Liver (tissue), 9 donors: ENCODE measurements around the gene RPS6KA4. TPM values are rescaled to one million over a fixed set of nuclear protein-coding genes. Genes with fewer than 3 reads are reported as not detected.

ENCODE experiments used
- DNase-seq: peaks from one replicate; pipeline ENCODE4 v3.0.0-alpha.2; 2017; ENCODE audit warnings: low spot score
- H3K27ac ChIP-seq, 2 donors: one replicate each; pipeline ENCODE4 v1.7.0; 2013; ENCODE audit warnings: inconsistent platforms in 2 of 2, low read length in 2 of 2, control low read depth in 1 of 2, low read depth in 1 of 2, mild to moderate bottlenecking in 1 of 2
- H3K27me3 ChIP-seq, 4 donors: one replicate each; pipeline versions ENCODE4 v1.6.1 to v1.7.0; 2013; ENCODE audit warnings: low read length in 3 of 4, inconsistent platforms in 1 of 4, mild to moderate bottlenecking in 1 of 4, moderate library complexity in 1 of 4; ENCODE audit not compliant: control insufficient read depth in 4 of 4, insufficient read depth in 4 of 4
- H3K36me3 ChIP-seq, 4 donors: one replicate each; pipeline versions ENCODE4 v1.6.1 to v1.7.0; 2013; ENCODE audit warnings: low read length in 3 of 4, mild to moderate bottlenecking in 3 of 4, low read depth in 1 of 4, moderate library complexity in 1 of 4; ENCODE audit not compliant: control insufficient read depth in 4 of 4, insufficient read depth in 3 of 4
- H3K4me1 ChIP-seq, 4 donors: one replicate each; pipeline versions ENCODE4 v1.6.1 to v1.7.0; 2013; ENCODE audit warnings: low read length in 3 of 4, mild to moderate bottlenecking in 3 of 4, moderate library complexity in 1 of 4; ENCODE audit not compliant: control insufficient read depth in 4 of 4, insufficient read depth in 4 of 4
- H3K4me3 ChIP-seq, 3 donors: one replicate each; pipeline versions ENCODE4 v1.6.1 to v1.7.0; 2013; ENCODE audit warnings: low read length in 3 of 3, control low read depth in 1 of 3, low read depth in 1 of 3, mild to moderate bottlenecking in 1 of 3
- H3K9ac ChIP-seq, 2 donors: one replicate each; pipeline ENCODE4 v1.7.0; 2013; ENCODE audit warnings: low read length in 2 of 2, mild to moderate bottlenecking in 2 of 2, moderate library complexity in 2 of 2, control low read depth in 1 of 2, low read depth in 1 of 2
- H3K9me3 ChIP-seq, 4 donors: one replicate each; pipeline versions ENCODE4 v1.6.1 to v1.7.0; 2013; ENCODE audit warnings: low read length in 3 of 4; ENCODE audit not compliant: control insufficient read depth in 4 of 4
- ATF3 ChIP-seq: IDR thresholded peaks from 2 replicates; pipeline ENCODE4 v1.6.1; 2016; ENCODE audit warnings: antibody characterized with exemption
- EGR1 ChIP-seq, 2 donors: IDR thresholded peaks; 2 replicates each; pipeline ENCODE4 v1.6.1; 2016 to 2018; ENCODE audit warnings: antibody characterized with exemption in 2 of 2, low read depth in 2 of 2
- FOXA1 ChIP-seq: IDR thresholded peaks from 2 replicates; pipeline ENCODE4 v1.6.1; 2016; ENCODE audit warnings: antibody characterized with exemption
- FOXA2 ChIP-seq: IDR thresholded peaks from 2 replicates; pipeline ENCODE4 v1.6.1; 2016; ENCODE audit warnings: antibody characterized with exemption
- HNF4A ChIP-seq, 2 donors: conservative IDR thresholded peaks; 2 replicates each; pipeline ENCODE4 v1.6.1; 2016; ENCODE audit warnings: antibody characterized with exemption in 2 of 2, mild to moderate bottlenecking in 2 of 2
- HNF4G ChIP-seq: IDR thresholded peaks from 2 replicates; pipeline ENCODE4 v1.6.1; 2016; ENCODE audit warnings: antibody characterized with exemption
- JUND ChIP-seq, 2 donors: IDR thresholded peaks; 2 replicates each; pipeline ENCODE4 v1.6.1; 2016; ENCODE audit warnings: antibody characterized with exemption in 2 of 2
- MAX ChIP-seq: IDR thresholded peaks from 2 replicates; pipeline ENCODE4 v1.6.1; 2016; ENCODE audit warnings: antibody characterized with exemption
- NR2F2 ChIP-seq: IDR thresholded peaks from 2 replicates; pipeline ENCODE4 v1.6.1; 2016; ENCODE audit warnings: antibody characterized with exemption
- RAD21 ChIP-seq, 2 donors: IDR thresholded peaks; 2 replicates each; pipeline ENCODE4 v1.6.1; 2016; ENCODE audit warnings: antibody characterized with exemption in 2 of 2, mild to moderate bottlenecking in 2 of 2
- SP1 ChIP-seq: IDR thresholded peaks from 2 replicates; pipeline ENCODE4 v1.6.1; 2018; ENCODE audit warnings: antibody characterized with exemption, mild to moderate bottlenecking
- TAF1 ChIP-seq: conservative IDR thresholded peaks from 2 replicates; pipeline ENCODE4 v1.6.1; 2016; ENCODE audit warnings: antibody characterized with exemption, mild to moderate bottlenecking
- YY1 ChIP-seq: IDR thresholded peaks from 2 replicates; pipeline ENCODE4 v1.6.1; 2016; ENCODE audit warnings: antibody characterized with exemption, mild to moderate bottlenecking
- ZBTB33 ChIP-seq: IDR thresholded peaks from 2 replicates; pipeline ENCODE4 v1.6.1; 2016; ENCODE audit warnings: antibody characterized with exemption
- WGBS: extraction: QIAGEN DNeasy Blood & Tissue Kit; methylation state at CpG from one replicate; pipeline ENCODE4 v1.1.7; 2013; 5-methylcytosine and 5-hydroxymethylcytosine counted together
- polyA plus RNA-seq, 2 donors: library from polyadenylated mRNA; stranded (reverse) in 1 of 2; unstranded in 1 of 2; fragments of 200-250 nt in 1 of 2; fragments of >200 nt in 1 of 2; fragmentation: Nextera tagmentation in 1 of 2; extraction: Ambion mirVana in 1 of 2; gene quantifications; one replicate each; pipeline versions ENCODE4 v1.2.1 to v1.2.3, GENCODE V29; 2013 to 2015
- total RNA-seq, 2 donors: library from RNA; depleted of rRNA; stranded (reverse); fragments of >200 nt; gene quantifications; one replicate each; pipeline ENCODE4 v1.2.3, GENCODE V29; 2014
- donor health status: healthy.
- donor health status: healthy.
- donor health status: healthy.
- donor health status: healthy.
- donor health status: healthy.

The RPS6KA4 gene
- total and polyA plus RNA-seq, 4 donors = 2.0 to 13.5 (median 10.0) TPM

- H3K9me3 ChIP-seq = no peaks in the 10 kb centered on the region
- no peak for DNase-seq
- H3K4me3 ChIP-seq = no peak overlapping the region
- no peaks in the 10 kb centered on the region for H3K36me3 ChIP-seq
- no peaks in the 10 kb centered on the region for H3K27me3 ChIP-seq
- 60% methylated on average over 14 of the region's 14 CpGs for WGBS
- no peak for TF ChIP-seq MAX
- no peak for TF ChIP-seq FOXA1
- no peak for TF ChIP-seq ATF3
- TF ChIP-seq FOXA2 = no peak
- no peaks in the 10 kb centered on the region for H3K4me1 ChIP-seq
- H3K27ac ChIP-seq = no peak overlapping the region
- no peak overlapping the region for H3K9ac ChIP-seq
Observed at GRCh38 chr11:64378335-64378880, 19.4 kb downstream of the RPS6KA4 start.

- H3K4me1 ChIP-seq = no peaks in the 10 kb centered on the region
- no peak for DNase-seq
- H3K9ac ChIP-seq = no peak overlapping the region
- 84% methylated on average over 15 of the region's 15 CpGs for WGBS
- no peaks in the 10 kb centered on the region for H3K27me3 ChIP-seq
- H3K27ac ChIP-seq = no peak overlapping the region
- H3K36me3 ChIP-seq = no peaks in the 10 kb centered on the region
- TF ChIP-seq MAX (no peak), YY1 (no peak), ATF3 (no peak), RAD21 (IDR thresholded peaks at IDR 0.05) (no peak), FOXA1 (no peak), SP1 (no peak), ZBTB33 (no peak), HNF4A (conservative IDR thresholded peaks at IDR 0.05) (no peak), TAF1 (no peak), NR2F2 (no peak), JUND (IDR thresholded peaks at IDR 0.05) (no peak)
- H3K9me3 ChIP-seq = no peaks in the 10 kb centered on the region
- no peak overlapping the region for H3K4me3 ChIP-seq
Observed at GRCh38 chr11:64379160-64379559, 20.2 kb downstream of the RPS6KA4 start.

DNA sequence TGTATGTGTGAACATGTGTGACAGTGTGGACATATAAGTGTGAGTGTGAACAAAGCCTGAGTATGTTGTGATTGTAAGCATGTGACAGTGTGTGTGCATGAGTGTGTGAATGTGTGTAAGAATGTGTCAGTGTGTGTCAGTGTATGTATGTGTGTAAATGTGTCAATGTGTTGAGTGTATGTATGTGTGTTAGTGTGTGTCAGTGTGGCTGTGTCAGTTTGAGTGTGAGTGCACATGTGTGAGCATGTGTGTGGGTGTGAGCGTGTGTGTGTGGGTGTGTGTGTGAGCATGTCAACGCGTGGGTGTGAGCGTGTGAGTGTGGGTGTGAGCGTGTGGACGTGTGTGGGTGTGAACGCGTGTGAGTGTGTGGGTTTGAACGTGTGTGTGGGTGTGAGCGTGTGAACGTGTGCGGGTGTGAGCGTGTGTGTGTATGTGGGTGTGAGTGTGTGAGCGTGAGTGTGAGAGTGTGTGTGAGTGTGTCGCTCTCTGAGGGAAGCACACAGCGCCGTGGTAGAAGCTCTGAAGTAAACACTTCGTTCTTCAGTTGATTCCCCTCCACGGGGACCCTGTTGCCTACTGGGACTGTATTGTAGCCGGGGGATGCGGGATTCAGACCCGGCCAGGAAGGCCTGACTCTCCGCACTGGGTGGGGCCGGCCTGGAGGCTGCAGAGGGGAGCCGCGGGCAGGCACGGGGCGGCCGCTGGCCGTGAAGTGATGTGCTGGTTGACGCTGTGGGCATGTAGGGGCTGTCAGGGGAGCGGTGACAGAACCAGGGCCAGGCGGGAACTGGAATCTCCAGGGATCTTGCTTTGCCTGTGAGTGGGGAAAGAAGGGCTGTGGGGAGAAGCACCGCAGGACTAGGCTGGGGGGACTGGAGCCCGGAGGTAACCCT is 21.1 kb downstream of the RPS6KA4 start:
- TF ChIP-seq ZBTB33 = no peak
- TF ChIP-seq HNF4G = no peak
- TF ChIP-seq EGR1 (IDR thresholded peaks at IDR 0.05; ENCODE audit: low read depth in 2 of 2) = no peak
- no peak for TF ChIP-seq ATF3
- no peak for TF ChIP-seq HNF4A (conservative IDR thresholded peaks at IDR 0.05)
- TF ChIP-seq RAD21 (IDR thresholded peaks at IDR 0.05) = no peak
- no peaks in the 10 kb centered on the region for H3K36me3 ChIP-seq
- WGBS = 78% methylated on average over 35 of the region's 35 CpGs
- H3K4me3 ChIP-seq = no peak overlapping the region
- H3K27me3 ChIP-seq = no peaks in the 10 kb centered on the region
- H3K27ac ChIP-seq = no peak overlapping the region
- H3K9ac ChIP-seq = no peak overlapping the region
- H3K9me3 ChIP-seq = no peaks in the 10 kb centered on the region
- no peak for DNase-seq
- no peaks in the 10 kb centered on the region for H3K4me1 ChIP-seq
